Astrocyte (in vitro differentiated cells and primary cell): ENCODE results near the gene KRTAP10-6.

Source experiments
- EZH2 ChIP-seq: IDR thresholded peaks from 2 replicates; pipeline ENCODE4 v1.6.1; 2012; ENCODE audit warnings: mild to moderate bottlenecking, low read length, inconsistent platforms; ENCODE audit not compliant: insufficient read depth
- TF ChIP-seq, protein P1 (sequence below): IDR thresholded peaks from 2 replicates; pipeline ENCODE4 v1.5.1; 2011; ENCODE audit warnings: low read depth, mild to moderate bottlenecking, inconsistent platforms, low read length, moderate library complexity; ENCODE audit not compliant: insufficient read depth

DNA sequence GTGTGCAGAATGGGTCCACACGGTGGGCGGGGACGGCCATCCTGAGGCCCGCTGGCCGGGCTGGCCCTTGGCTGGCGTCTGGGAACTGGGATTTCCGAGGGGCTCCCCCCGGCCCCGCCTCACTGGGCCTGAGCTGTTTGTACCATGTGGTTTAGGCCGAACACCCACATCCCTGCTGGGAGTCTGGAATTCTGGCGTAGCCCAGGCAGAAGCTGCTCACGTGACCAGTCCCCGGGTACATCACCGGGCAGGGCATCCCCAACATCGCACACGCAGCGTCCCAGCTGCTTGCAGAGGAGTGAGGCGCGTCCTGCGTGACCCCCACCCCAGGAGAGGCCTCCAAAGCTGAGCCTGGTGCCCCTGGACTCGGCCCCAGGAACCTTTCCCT, 10.2 kb upstream of the KRTAP10-6 start:
- TF ChIP-seq, protein P1, sequence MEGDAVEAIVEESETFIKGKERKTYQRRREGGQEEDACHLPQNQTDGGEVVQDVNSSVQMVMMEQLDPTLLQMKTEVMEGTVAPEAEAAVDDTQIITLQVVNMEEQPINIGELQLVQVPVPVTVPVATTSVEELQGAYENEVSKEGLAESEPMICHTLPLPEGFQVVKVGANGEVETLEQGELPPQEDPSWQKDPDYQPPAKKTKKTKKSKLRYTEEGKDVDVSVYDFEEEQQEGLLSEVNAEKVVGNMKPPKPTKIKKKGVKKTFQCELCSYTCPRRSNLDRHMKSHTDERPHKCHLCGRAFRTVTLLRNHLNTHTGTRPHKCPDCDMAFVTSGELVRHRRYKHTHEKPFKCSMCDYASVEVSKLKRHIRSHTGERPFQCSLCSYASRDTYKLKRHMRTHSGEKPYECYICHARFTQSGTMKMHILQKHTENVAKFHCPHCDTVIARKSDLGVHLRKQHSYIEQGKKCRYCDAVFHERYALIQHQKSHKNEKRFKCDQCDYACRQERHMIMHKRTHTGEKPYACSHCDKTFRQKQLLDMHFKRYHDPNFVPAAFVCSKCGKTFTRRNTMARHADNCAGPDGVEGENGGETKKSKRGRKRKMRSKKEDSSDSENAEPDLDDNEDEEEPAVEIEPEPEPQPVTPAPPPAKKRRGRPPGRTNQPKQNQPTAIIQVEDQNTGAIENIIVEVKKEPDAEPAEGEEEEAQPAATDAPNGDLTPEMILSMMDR = no peak
- no peak for TF ChIP-seq EZH2
